ENCODE measurements around the gene TRMT61B. TPM values are rescaled to one million over a fixed set of nuclear protein-coding genes. Genes with fewer than 3 reads are reported as not detected.

Gene TRMT61B
- total RNA-seq, 4 donors from 2014 or later, result 1.4 to 7.0 (median 6.0) TPM; not detected in 1

DNA sequence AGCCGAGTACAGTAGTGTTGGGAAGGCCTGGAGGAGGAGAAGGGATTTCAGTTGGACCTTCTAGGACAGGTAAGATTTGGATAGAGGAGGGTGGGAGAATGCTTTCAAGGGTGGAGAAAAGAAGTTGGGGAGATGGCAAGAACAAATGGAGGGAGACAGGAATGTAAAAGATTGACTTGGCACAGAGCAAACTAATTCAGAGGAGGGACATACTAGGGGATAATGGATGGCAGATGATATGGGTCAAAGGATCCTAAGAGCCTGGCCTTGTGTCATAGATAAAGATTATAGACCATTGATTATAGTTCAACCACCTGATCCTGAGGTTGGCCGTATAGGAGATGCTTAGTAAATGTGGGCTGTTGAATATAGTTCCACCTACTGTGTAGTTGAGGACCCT is 36.7 kb upstream of the TRMT61B start:
- Histone ChIP-seq H3K9me3 (no peaks in the 10 kb centered on the region), H3K4me1 (no peaks in the 10 kb centered on the region), H3K4me3 (no peak overlapping the region), H3K27ac (no peak overlapping the region), H3K36me3 (peaks cover 0 to 22% (median 4%) of the 10 kb centered on the region in 4 donors), H3K27me3 (no peaks in the 10 kb centered on the region)
- in situ Hi-C loops (cut with MboI; ENCODE audit: low pct_ligation_motif_present in 1 of 4, low pct_unique_long_range_greater_than_20kb in 1 of 4, low sequenced_read_pairs in 3 of 4), result no loop called here
- 99% methylated on average over 2 of the region's 2 CpGs; no CpG with 5 or more reads in 1 of the 2 donors for WGBS, 2 donors (ENCODE audit: low coverage in 1 of 2)
- TF ChIP-seq POLR2AphosphoS5 (IDR thresholded peaks at IDR 0.05) (no peak), EP300 (IDR thresholded peaks at IDR 0.05; ENCODE audit: low read depth) (no peak), POLR2A (IDR thresholded peaks at IDR 0.05) (no peak)
- TF ChIP-seq, protein P1, sequence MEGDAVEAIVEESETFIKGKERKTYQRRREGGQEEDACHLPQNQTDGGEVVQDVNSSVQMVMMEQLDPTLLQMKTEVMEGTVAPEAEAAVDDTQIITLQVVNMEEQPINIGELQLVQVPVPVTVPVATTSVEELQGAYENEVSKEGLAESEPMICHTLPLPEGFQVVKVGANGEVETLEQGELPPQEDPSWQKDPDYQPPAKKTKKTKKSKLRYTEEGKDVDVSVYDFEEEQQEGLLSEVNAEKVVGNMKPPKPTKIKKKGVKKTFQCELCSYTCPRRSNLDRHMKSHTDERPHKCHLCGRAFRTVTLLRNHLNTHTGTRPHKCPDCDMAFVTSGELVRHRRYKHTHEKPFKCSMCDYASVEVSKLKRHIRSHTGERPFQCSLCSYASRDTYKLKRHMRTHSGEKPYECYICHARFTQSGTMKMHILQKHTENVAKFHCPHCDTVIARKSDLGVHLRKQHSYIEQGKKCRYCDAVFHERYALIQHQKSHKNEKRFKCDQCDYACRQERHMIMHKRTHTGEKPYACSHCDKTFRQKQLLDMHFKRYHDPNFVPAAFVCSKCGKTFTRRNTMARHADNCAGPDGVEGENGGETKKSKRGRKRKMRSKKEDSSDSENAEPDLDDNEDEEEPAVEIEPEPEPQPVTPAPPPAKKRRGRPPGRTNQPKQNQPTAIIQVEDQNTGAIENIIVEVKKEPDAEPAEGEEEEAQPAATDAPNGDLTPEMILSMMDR (IDR thresholded peaks at IDR 0.05), result no peak
- intact Hi-C loops (cut with DNase I; ENCODE audit: low total_unique reads), result no loop called here
- DNase-seq, result no peak

DNA sequence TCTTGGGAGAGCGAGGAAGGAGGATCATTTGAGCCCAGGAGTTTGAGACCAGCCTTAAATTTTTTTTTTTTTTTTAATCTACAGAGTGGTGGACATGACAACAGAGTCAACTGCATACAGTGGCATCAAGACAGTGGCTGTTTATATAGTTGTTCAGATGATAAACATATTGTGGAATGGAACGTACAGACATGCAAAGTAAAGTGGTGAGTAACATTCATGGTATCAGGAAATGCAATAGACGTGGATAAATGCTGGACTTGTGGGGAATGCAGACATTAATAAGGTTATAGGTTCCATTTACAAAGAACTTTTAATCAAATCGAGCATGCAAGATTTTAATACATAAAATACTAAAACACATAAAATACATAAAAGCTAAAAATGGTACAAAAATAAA is 36.3 kb upstream of the TRMT61B start:
- Histone ChIP-seq H3K27ac (no peak overlapping the region), H3K9me3 (no peaks in the 10 kb centered on the region), H3K4me3 (no peak overlapping the region), H3K36me3 (peaks cover 0 to 22% (median 4%) of the 10 kb centered on the region in 4 donors), H3K4me1 (no peaks in the 10 kb centered on the region), H3K27me3 (no peaks in the 10 kb centered on the region)
- no peak for TF ChIP-seq POLR2AphosphoS5 (IDR thresholded peaks at IDR 0.05)
- no peak for TF ChIP-seq EP300 (IDR thresholded peaks at IDR 0.05; ENCODE audit: low read depth)
- TF ChIP-seq, protein P1 (IDR thresholded peaks at IDR 0.05), result no peak
- no peak for TF ChIP-seq POLR2A (IDR thresholded peaks at IDR 0.05)
- no peak for DNase-seq
- WGBS, 2 donors (ENCODE audit: low coverage in 1 of 2), result 83 to 94% methylated on average over 4 of the region's 4 CpGs
- in situ Hi-C loops (cut with MboI; ENCODE audit: low pct_ligation_motif_present in 1 of 4, low pct_unique_long_range_greater_than_20kb in 1 of 4, low sequenced_read_pairs in 3 of 4) (no loop called here), intact Hi-C loops (cut with DNase I; ENCODE audit: low total_unique reads) (no loop called here)

DNA sequence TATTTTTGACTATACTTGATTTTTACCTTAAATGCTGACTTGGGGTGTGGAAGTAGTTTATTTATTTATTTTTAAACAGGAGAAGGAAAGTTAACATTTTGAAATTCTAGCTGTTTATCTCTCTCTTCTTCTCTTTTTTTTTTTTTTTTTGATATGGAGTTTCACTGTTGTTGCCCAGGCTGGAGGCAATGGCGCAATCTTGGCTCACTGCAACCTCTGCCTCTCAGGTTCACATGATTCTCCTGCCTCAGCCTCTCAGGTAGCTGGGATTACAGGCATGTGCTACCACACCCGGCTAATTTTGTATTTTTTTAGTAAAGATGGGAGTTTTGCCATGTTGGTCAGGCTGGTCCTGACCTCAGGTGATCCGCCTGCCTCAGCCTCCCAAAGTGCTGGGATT is 35.4 kb upstream of the TRMT61B start:
- Histone ChIP-seq H3K36me3 (peaks cover 0 to 15% (median 4%) of the 10 kb centered on the region in 4 donors), H3K27me3 (no peaks in the 10 kb centered on the region), H3K27ac (no peak overlapping the region), H3K4me1 (no peaks in the 10 kb centered on the region), H3K9me3 (no peaks in the 10 kb centered on the region), H3K4me3 (no peak overlapping the region)
- WGBS, 2 donors (ENCODE audit: low coverage in 1 of 2), result 83 to 99% methylated on average over 1 to 3 of the region's 3 CpGs
- TF ChIP-seq, protein P1 (IDR thresholded peaks at IDR 0.05), result no peak
- TF ChIP-seq EP300 (IDR thresholded peaks at IDR 0.05; ENCODE audit: low read depth), result no peak
- no peak for TF ChIP-seq POLR2A (IDR thresholded peaks at IDR 0.05)
- DNase-seq, result no peak
- intact Hi-C loops (cut with DNase I; ENCODE audit: low total_unique reads) (no loop called here), in situ Hi-C loops (cut with MboI; ENCODE audit: low pct_ligation_motif_present in 1 of 4, low pct_unique_long_range_greater_than_20kb in 1 of 4, low sequenced_read_pairs in 3 of 4) (no loop called here)

DNA sequence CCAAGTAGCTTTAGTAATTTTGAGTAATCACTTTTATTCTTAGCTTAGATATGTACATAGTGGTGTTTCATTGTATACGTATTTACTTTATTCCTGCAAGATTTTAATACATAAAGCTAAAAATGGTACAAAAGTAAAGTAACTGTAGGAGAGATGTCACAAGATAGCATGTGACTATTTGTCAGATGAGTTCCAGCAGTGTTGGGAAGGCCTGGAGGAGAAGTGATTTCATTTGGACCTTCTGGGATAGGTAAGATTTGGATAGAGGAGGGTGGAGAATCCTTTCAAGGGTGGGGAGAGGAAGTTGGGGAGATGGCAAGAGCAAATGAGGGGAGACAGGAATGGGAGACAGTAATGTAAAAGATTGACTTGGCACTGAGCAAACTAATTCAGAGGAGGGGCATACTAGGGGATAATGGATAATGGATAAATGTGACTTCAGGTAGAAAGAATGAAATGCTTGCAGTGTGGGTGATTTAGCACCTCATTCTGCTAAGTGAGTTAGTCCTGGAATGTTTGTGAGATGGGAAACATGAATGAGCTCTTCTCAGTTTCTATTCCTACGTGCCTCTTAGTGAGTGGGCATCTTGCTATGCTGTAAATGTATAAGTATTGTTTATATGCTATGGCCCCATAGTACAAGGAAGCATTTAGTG is 34.8 kb upstream of the TRMT61B start:
- H3K36me3 ChIP-seq, result peaks cover 0 to 15% (median 4%) of the 10 kb centered on the region in 4 donors
- intact Hi-C loops (cut with DNase I; ENCODE audit: low total_unique reads), result no loop called here

DNA sequence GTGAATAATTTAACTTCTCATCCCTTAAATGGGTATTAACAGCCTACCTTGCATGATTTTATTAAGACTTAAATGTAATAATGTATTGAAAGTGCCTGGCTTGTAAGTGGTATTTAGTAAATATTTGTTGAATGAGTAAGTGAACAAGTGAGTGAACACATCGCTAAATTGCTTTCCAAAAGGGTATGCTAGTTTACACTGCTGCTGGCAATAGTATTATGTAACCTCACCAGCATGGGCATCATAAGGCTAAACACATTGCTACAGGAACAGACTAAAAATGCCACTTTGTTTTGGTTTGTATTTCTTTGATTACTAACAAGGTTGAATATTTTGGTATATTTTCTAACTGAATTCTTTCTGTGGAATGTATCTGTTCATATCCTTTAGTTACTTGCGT is 34.2 kb upstream of the TRMT61B start:
- H3K27ac ChIP-seq, result no peak overlapping the region
- H3K4me3 ChIP-seq, result no peak overlapping the region
- in situ Hi-C loops (cut with MboI; ENCODE audit: low pct_ligation_motif_present in 1 of 4, low pct_unique_long_range_greater_than_20kb in 1 of 4, low sequenced_read_pairs in 3 of 4) (no loop called here), intact Hi-C loops (cut with DNase I; ENCODE audit: low total_unique reads) (no loop called here)
- H3K9me3 ChIP-seq, result no peaks in the 10 kb centered on the region
- 64 to 78% methylated on average over 2 of the region's 2 CpGs for WGBS, 2 donors (ENCODE audit: low coverage in 1 of 2)
- H3K27me3 ChIP-seq, result no peaks in the 10 kb centered on the region
- no peak for TF ChIP-seq POLR2A (IDR thresholded peaks at IDR 0.05)
- TF ChIP-seq, protein P1 (IDR thresholded peaks at IDR 0.05), result no peak
- no peak for TF ChIP-seq EP300 (IDR thresholded peaks at IDR 0.05; ENCODE audit: low read depth)
- no peak for TF ChIP-seq POLR2AphosphoS5 (IDR thresholded peaks at IDR 0.05)
- DNase-seq, result no peak
- H3K4me1 ChIP-seq, result no peaks in the 10 kb centered on the region
- peaks cover 0 to 15% (median 4%) of the 10 kb centered on the region in 4 donors for H3K36me3 ChIP-seq

More for the DNA sequence above, 34.8 kb upstream of the TRMT61B start:
- H3K27me3 ChIP-seq, result no peaks in the 10 kb centered on the region
- no peak overlapping the region for H3K27ac ChIP-seq
- WGBS, 2 donors (ENCODE audit: low coverage in 1 of 2), result 83 to 100% methylated on average over 2 of the region's 2 CpGs
- in situ Hi-C loops (cut with MboI; ENCODE audit: low pct_ligation_motif_present in 1 of 4, low pct_unique_long_range_greater_than_20kb in 1 of 4, low sequenced_read_pairs in 3 of 4), result no loop called here
- no peak overlapping the region for H3K4me3 ChIP-seq
- no peak for TF ChIP-seq POLR2A (IDR thresholded peaks at IDR 0.05)
- DNase-seq, result no peak
- no peaks in the 10 kb centered on the region for H3K4me1 ChIP-seq
- no peaks in the 10 kb centered on the region for H3K9me3 ChIP-seq

Measured in transverse colon (tissue), 4 donors.